Measurements from ENCODE around the gene RNF40.

The RNF40 gene

DNA sequence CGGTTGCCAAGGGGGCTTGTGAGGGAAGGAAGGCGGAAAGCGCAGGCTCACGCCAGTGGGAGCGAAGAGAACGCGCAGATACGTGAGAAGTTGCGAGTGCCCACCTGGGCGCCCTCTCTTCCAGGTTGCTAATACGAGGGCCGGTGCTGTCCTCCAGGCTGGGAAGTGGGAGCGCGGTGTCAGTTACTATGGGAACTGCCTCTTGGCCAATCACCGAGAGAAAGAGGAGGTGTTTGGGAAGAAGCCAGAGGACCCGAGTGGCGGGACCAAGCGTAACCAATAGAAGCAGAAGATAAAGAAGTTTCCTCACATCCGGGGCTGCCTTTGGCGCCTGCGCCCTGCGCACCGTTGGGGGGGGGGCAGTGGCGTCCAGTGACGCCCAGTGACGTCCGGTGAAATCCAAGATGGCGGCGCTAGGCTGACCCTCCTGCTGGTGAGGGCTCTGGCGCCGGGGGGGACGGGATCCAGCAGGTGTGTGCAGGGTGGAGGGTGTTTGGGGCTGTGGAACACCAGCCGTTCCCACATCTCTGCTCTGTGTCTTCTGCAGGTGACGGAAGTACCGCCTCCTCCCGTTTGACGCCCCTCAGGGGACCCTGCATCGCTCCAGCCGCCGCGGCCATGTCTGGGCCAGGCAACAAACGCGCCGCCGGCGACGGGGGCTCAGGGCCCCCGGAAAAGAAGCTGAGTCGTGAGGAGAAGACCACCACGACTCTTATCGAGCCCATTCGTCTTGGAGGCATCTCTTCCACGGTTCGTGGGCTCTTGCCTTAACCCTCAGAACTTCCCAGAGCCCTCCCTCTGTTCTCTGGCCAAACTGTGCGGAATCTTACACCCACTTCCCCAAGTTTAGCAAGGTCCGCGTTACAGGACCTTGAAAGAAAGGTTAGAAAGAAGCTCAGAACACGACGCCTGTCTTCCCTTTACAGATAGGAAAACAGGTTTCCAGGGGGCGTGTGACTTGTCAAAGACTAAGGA, at the start of gene RNF40, which contains the start of gene CFAP119:
Gene RNF40, plus strand, starts transcription at position 395 of the 975 bp plus-strand sequence. Its CDS starts 224 bp downstream, at position 619.
Gene CFAP119, minus strand, starts transcription at position 135 of the 975 bp plus-strand sequence. CDS start 314 bp downstream, outside the sequence.
- ATAC-seq (ENCODE audit: low read depth) = peak; percentile 89
- peak; percentile 93 for DNase-seq (ENCODE audit: low spot score)
- H3K27ac ChIP-seq (ENCODE audit: poor library complexity, severe bottlenecking) = peak within 1 kb of the TSS; percentile 54
- no peaks in the 10 kb centered on the region for H3K27me3 ChIP-seq (ENCODE audit: insufficient read depth, poor library complexity, severe bottlenecking)
- peak within 1 kb of the TSS; percentile 70 for H3K4me3 ChIP-seq (ENCODE audit: severe bottlenecking)
- TF ChIP-seq, protein P1, sequence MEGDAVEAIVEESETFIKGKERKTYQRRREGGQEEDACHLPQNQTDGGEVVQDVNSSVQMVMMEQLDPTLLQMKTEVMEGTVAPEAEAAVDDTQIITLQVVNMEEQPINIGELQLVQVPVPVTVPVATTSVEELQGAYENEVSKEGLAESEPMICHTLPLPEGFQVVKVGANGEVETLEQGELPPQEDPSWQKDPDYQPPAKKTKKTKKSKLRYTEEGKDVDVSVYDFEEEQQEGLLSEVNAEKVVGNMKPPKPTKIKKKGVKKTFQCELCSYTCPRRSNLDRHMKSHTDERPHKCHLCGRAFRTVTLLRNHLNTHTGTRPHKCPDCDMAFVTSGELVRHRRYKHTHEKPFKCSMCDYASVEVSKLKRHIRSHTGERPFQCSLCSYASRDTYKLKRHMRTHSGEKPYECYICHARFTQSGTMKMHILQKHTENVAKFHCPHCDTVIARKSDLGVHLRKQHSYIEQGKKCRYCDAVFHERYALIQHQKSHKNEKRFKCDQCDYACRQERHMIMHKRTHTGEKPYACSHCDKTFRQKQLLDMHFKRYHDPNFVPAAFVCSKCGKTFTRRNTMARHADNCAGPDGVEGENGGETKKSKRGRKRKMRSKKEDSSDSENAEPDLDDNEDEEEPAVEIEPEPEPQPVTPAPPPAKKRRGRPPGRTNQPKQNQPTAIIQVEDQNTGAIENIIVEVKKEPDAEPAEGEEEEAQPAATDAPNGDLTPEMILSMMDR (IDR thresholded peaks at IDR 0.05; ENCODE audit: poor library complexity, severe bottlenecking) = no peak
- peaks cover 44% of the 10 kb centered on the region for H3K36me3 ChIP-seq (ENCODE audit: low read depth)
- no peaks in the 10 kb centered on the region for H3K9me3 ChIP-seq (ENCODE audit: severe bottlenecking)
- H3K4me1 ChIP-seq (ENCODE audit: insufficient read depth, poor library complexity, severe bottlenecking) = peaks cover 10% of the 10 kb centered on the region

DNA sequence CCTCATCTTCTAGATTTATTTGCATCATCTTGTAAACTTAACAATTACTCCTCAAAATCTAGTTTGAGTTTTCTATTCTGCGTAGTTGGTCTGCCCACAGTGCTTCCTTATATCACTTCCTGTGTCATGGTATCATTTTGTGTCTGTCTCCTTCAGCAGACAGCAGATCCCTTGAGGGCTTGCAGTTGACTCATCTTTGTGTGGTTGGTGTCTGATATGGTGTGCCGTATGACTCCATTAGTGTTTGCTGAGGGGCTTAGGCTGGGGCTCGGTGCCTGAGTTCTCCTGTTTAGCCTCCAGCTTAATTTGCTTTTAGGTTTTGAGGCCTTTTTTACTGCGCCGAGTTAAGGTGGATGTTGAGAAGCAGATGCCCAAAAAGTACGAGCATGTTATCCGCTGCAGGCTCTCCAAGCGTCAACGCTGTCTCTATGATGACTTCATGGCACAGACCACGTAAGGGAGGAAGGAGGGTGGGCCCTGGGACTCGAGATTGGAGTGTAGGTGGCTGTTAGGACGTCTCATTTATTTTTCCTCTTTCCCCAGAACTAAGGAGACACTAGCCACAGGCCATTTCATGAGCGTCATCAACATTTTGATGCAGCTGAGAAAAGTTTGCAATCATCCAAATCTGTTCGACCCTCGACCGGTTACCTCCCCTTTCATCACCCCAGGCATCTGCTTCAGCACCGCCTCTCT, 46.2 kb upstream of the RNF40 start:
- DNase-seq (ENCODE audit: low spot score) (no peak), ATAC-seq (ENCODE audit: low read depth) (no peak)
- H3K4me3 ChIP-seq (ENCODE audit: severe bottlenecking) = no peak overlapping the region
- peaks cover 7% of the 10 kb centered on the region for H3K4me1 ChIP-seq (ENCODE audit: insufficient read depth, poor library complexity, severe bottlenecking)
- no peaks in the 10 kb centered on the region for H3K27me3 ChIP-seq (ENCODE audit: insufficient read depth, poor library complexity, severe bottlenecking)
- peaks cover 100% of the 10 kb centered on the region for H3K36me3 ChIP-seq (ENCODE audit: low read depth)
- TF ChIP-seq, protein P1 (IDR thresholded peaks at IDR 0.05; ENCODE audit: poor library complexity, severe bottlenecking) = no peak
- H3K9me3 ChIP-seq (ENCODE audit: severe bottlenecking) = no peaks in the 10 kb centered on the region
- no peak overlapping the region for H3K27ac ChIP-seq (ENCODE audit: poor library complexity, severe bottlenecking)

GRCh38 chr16:30720086-30720485, 42.0 kb upstream of the RNF40 start:
- no peak overlapping the region for H3K27ac ChIP-seq (ENCODE audit: poor library complexity, severe bottlenecking)
- no peaks in the 10 kb centered on the region for H3K9me3 ChIP-seq (ENCODE audit: severe bottlenecking)
- no peaks in the 10 kb centered on the region for H3K4me1 ChIP-seq (ENCODE audit: insufficient read depth, poor library complexity, severe bottlenecking)
- no peaks in the 10 kb centered on the region for H3K27me3 ChIP-seq (ENCODE audit: insufficient read depth, poor library complexity, severe bottlenecking)
- no peak for DNase-seq (ENCODE audit: low spot score)
- no peak for ATAC-seq (ENCODE audit: low read depth)
- TF ChIP-seq, protein P1 (IDR thresholded peaks at IDR 0.05; ENCODE audit: poor library complexity, severe bottlenecking) = no peak
- no peak overlapping the region for H3K4me3 ChIP-seq (ENCODE audit: severe bottlenecking)
- H3K36me3 ChIP-seq (ENCODE audit: low read depth) = peaks cover 98% of the 10 kb centered on the region

- no peak for DNase-seq (ENCODE audit: low spot score)
- no peak overlapping the region for H3K27ac ChIP-seq (ENCODE audit: poor library complexity, severe bottlenecking)
These were observed 41.4 kb upstream of the RNF40 start for GRCh38 chr16:30720694-30721093.

More at GRCh38 chr16:30720694-30721093, 41.4 kb upstream of the RNF40 start:
- TF ChIP-seq, protein P1 (IDR thresholded peaks at IDR 0.05; ENCODE audit: poor library complexity, severe bottlenecking) = no peak
- no peaks in the 10 kb centered on the region for H3K4me1 ChIP-seq (ENCODE audit: insufficient read depth, poor library complexity, severe bottlenecking)
- no peak for ATAC-seq (ENCODE audit: low read depth)
- H3K4me3 ChIP-seq (ENCODE audit: severe bottlenecking) = no peak overlapping the region
- peaks cover 98% of the 10 kb centered on the region for H3K36me3 ChIP-seq (ENCODE audit: low read depth)
- no peaks in the 10 kb centered on the region for H3K27me3 ChIP-seq (ENCODE audit: insufficient read depth, poor library complexity, severe bottlenecking)
- no peaks in the 10 kb centered on the region for H3K9me3 ChIP-seq (ENCODE audit: severe bottlenecking)

Data from RWPE2 (cell line).